ENCODE measurements around the gene INSC.

INSC gene

DNA sequence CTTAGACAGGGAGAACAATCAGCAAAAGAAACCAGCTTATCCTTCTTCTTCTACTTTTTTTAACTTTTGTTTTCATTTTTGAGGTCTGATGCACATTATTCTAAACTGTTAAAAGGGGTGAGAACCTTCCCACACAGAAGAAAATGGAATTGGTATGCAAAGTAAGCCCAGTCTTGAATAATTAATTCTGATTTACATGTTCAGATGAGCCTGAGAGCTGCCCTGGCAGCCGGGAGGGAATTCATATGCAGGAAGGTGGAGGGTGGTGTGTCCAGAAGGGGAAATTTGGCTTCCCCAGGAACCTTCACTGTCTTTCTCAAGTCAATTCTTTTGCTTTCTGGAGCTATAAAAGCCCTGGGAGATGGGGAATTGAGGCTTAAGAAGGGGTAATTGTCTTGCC, 181.0 kb downstream of the INSC start:
- Mint-ChIP-seq H3K36me3 (no peaks in the 10 kb centered on the region), H3K4me3 (no peak overlapping the region), H3K27me3 (peaks cover 4% of the 10 kb centered on the region), H3K4me1 (no peaks in the 10 kb centered on the region), H3K27ac (no peak overlapping the region), H3K9me3 (no peaks in the 10 kb centered on the region)
- DNase-seq (ENCODE audit: low spot score in 2 of 2) (no peak), ATAC-seq (ENCODE audit: low read depth) (no peak)
